DND-41 (cell line): ENCODE results near the gene THSD7B.

ENCODE experiments used
- EZH2 ChIP-seq: IDR thresholded peaks from 3 replicates; pipeline ENCODE4 v1.6.1; 2012; ENCODE audit warnings: borderline replicate concordance, low read depth, mild to moderate bottlenecking, moderate library complexity, low read length, inconsistent platforms; ENCODE audit not compliant: severe bottlenecking
- TF ChIP-seq, protein P1 (sequence below): IDR thresholded peaks from 2 replicates; pipeline ENCODE4 v1.5.1; 2012; ENCODE audit warnings: borderline replicate concordance, low read length, moderate library complexity, mild to moderate bottlenecking; ENCODE audit not compliant: poor library complexity, severe bottlenecking; ENCODE audit errors: extremely low read depth

DNA sequence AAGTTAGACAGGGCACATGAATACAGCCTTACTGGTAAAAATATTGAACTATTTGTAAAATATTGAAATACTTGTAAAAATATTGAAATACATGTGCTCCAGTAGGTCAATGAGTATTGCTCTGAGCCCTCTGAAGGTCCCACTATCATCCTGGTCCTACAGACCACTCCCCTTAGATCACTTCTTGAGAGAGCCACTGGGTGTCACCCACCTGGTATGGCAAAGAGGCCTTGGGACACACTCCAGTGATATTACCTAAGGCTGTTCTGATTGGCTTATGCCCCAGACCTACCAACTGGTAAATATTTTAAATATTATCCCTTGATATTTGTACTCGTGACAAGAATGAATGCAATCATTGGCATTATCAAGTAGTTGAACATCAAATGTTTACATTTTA lies 5.0 kb downstream of the THSD7B start:
- TF ChIP-seq, protein P1, sequence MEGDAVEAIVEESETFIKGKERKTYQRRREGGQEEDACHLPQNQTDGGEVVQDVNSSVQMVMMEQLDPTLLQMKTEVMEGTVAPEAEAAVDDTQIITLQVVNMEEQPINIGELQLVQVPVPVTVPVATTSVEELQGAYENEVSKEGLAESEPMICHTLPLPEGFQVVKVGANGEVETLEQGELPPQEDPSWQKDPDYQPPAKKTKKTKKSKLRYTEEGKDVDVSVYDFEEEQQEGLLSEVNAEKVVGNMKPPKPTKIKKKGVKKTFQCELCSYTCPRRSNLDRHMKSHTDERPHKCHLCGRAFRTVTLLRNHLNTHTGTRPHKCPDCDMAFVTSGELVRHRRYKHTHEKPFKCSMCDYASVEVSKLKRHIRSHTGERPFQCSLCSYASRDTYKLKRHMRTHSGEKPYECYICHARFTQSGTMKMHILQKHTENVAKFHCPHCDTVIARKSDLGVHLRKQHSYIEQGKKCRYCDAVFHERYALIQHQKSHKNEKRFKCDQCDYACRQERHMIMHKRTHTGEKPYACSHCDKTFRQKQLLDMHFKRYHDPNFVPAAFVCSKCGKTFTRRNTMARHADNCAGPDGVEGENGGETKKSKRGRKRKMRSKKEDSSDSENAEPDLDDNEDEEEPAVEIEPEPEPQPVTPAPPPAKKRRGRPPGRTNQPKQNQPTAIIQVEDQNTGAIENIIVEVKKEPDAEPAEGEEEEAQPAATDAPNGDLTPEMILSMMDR = no peak
- TF ChIP-seq EZH2 = no peak
